OCI-LY1 (cell line): ENCODE data around the gene RNASE12.
"Not testable (repeated sequence)": the region's sequence is repeated elsewhere in the genome, so short reads cannot be mapped to it uniquely, and the experiment has no call there.

ENCODE experiments used
- H2AFZ ChIP-seq: fragments of 200-600 bp; sonication (generic), shearing (Covaris generic); 2 replicates; pipeline ENCODE4 v1.6.0; 2014; ENCODE audit warnings: antibody characterized with exemption, mild to moderate bottlenecking, low read length
- H3F3A ChIP-seq: fragments of 200-600 bp; sonication (generic), shearing (Covaris generic); 2 replicates; pipeline ENCODE4 v1.6.0; 2014; ENCODE audit warnings: mild to moderate bottlenecking, antibody characterized with exemption, low read length, moderate library complexity; ENCODE audit not compliant: insufficient read depth
- H3K27ac ChIP-seq: fragments of 200-600 bp; sonication (generic); 2 replicates; pipeline ENCODE4 v1.5.1; 2014; ENCODE audit warnings: low read length, mixed run types, mild to moderate bottlenecking, low read depth; ENCODE audit not compliant: poor library complexity, severe bottlenecking
- H3K27me3 ChIP-seq: fragments of 200-600 bp; sonication (generic); 2 replicates; pipeline ENCODE4 v1.6.0; 2014; ENCODE audit warnings: antibody characterized with exemption, mild to moderate bottlenecking, low read length, moderate library complexity; ENCODE audit not compliant: insufficient read depth
- H3K36me3 ChIP-seq: fragments of 200-600 bp; sonication (generic); 2 replicates; pipeline ENCODE4 v1.6.1; 2014; ENCODE audit warnings: mild to moderate bottlenecking, antibody characterized with exemption, low read length, moderate library complexity, mixed read lengths; ENCODE audit not compliant: insufficient read depth
- H3K4me1 ChIP-seq: fragments of 200-600 bp; sonication (generic); 2 replicates; pipeline ENCODE4 v1.5.1; 2014; ENCODE audit warnings: mild to moderate bottlenecking, low read length, moderate library complexity; ENCODE audit not compliant: insufficient read depth, severe bottlenecking
- H3K4me2 ChIP-seq: fragments of 200-600 bp; sonication (generic), shearing (Covaris generic); 2 replicates; pipeline ENCODE4 v1.6.1; 2014; ENCODE audit warnings: low read length
- H3K4me3 ChIP-seq: fragments of 200-600 bp; sonication (generic); 2 replicates; pipeline ENCODE4 v1.5.1; 2014; ENCODE audit warnings: low read length, low read depth, mild to moderate bottlenecking, mixed read lengths; ENCODE audit not compliant: poor library complexity, severe bottlenecking
- H3K79me2 ChIP-seq: fragments of 200-600 bp; shearing (Covaris generic); 2 replicates; pipeline ENCODE4 v1.6.1; 2016; ENCODE audit warnings: mixed run types, low read length, mixed read lengths; ENCODE audit not compliant: insufficient read depth
- H3K9ac ChIP-seq: fragments of 200-600 bp; sonication (generic), shearing (Covaris generic); 2 replicates; pipeline ENCODE4 v1.6.1; 2014; ENCODE audit warnings: mild to moderate bottlenecking, low read length, mixed read lengths
- H3K9me2 ChIP-seq: fragments of 200-600 bp; sonication (generic), shearing (Covaris generic); 2 replicates; pipeline ENCODE4 v1.6.1; 2014; ENCODE audit warnings: low read depth, mild to moderate bottlenecking, low read length, mixed read lengths
- H3K9me3 ChIP-seq: fragments of 200-600 bp; shearing (Covaris generic); 2 replicates; pipeline ENCODE4 v1.6.1; 2014; ENCODE audit warnings: low read length, mixed read lengths
- H4K20me1 ChIP-seq: fragments of 200-600 bp; sonication (generic), shearing (Covaris generic); 2 replicates; pipeline ENCODE4 v1.6.0; 2016; ENCODE audit warnings: mild to moderate bottlenecking, low read length; ENCODE audit not compliant: insufficient read depth
- EZH2 ChIP-seq: fragments of 200-600 bp; sonication (generic), shearing (Covaris generic); IDR thresholded peaks from 2 replicates; pipeline ENCODE4 v1.8.0; 2017; ENCODE audit warnings: borderline replicate concordance, mixed run types, mild to moderate bottlenecking, antibody characterized with exemption, low read length, moderate library complexity, mixed read lengths
- TF ChIP-seq, protein P1 (sequence below): fragments of 200-600 bp; sonication (generic), shearing (Covaris generic); IDR thresholded peaks from 2 replicates; pipeline ENCODE4 v1.5.1; 2017; ENCODE audit warnings: mild to moderate bottlenecking, antibody characterized with exemption, low read length, moderate library complexity, mixed read lengths

Gene RNASE12

DNA sequence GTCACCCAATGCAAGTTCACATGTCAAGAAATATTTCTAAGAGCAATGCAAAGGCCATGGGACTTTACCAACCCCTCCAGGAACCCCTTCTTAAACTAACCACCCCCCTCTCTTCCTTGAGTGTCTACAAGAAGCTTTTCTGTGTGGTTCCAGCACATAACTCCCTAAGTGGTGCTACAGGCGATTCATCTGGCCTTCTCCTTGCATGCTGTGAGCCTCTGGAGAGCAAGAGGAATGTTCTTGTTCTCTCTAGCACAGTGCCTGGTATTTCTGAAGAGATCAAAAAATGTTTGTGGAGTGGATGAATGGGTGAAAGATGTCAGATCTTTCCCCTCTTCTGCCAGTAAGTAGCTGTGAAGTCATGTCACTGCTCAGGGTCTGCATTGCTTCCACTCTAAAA, 5.9 kb upstream of the RNASE12 start:
- TF ChIP-seq, protein P1, sequence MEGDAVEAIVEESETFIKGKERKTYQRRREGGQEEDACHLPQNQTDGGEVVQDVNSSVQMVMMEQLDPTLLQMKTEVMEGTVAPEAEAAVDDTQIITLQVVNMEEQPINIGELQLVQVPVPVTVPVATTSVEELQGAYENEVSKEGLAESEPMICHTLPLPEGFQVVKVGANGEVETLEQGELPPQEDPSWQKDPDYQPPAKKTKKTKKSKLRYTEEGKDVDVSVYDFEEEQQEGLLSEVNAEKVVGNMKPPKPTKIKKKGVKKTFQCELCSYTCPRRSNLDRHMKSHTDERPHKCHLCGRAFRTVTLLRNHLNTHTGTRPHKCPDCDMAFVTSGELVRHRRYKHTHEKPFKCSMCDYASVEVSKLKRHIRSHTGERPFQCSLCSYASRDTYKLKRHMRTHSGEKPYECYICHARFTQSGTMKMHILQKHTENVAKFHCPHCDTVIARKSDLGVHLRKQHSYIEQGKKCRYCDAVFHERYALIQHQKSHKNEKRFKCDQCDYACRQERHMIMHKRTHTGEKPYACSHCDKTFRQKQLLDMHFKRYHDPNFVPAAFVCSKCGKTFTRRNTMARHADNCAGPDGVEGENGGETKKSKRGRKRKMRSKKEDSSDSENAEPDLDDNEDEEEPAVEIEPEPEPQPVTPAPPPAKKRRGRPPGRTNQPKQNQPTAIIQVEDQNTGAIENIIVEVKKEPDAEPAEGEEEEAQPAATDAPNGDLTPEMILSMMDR: no peak
- no peak for TF ChIP-seq EZH2
- no peak overlapping the region for H3K9ac ChIP-seq
- H3K79me2 ChIP-seq: no peaks in the 10 kb centered on the region
- no peaks in the 10 kb centered on the region for H3K36me3 ChIP-seq
- H3K4me2 ChIP-seq: no peak overlapping the region
- no peak overlapping the region for H3K27ac ChIP-seq
- no peak overlapping the region for H3K4me3 ChIP-seq
- no peaks in the 10 kb centered on the region for H3K4me1 ChIP-seq
- H4K20me1 ChIP-seq: no peaks in the 10 kb centered on the region
- no peaks in the 10 kb centered on the region for H3K9me2 ChIP-seq
- H2AFZ ChIP-seq: no peak overlapping the region
- no peaks in the 10 kb centered on the region for H3K9me3 ChIP-seq
- no peaks in the 10 kb centered on the region for H3K27me3 ChIP-seq
- no peaks in the 10 kb centered on the region for H3F3A ChIP-seq

DNA sequence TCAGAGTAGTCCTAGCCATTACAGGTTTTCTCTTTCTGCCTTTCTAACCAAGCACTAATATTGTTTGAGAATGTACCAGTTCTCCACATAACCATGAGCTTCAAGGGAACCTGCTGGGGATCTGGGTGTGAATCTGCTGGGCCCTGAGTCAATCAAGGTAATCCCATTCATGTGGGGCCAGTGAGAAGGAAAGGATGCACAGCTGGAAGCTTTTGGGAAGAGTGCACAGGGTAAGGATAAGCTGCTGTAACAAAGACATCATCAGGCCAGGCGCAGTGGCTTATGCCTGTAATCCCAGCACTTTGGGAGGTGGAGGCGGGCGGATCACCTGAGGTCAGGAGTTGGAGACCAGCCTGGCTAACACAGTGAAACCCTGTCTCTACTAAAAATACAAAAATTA, 4.5 kb upstream of the RNASE12 start:
- not testable (repeated sequence) for H3K4me1 ChIP-seq, H3K9me3 ChIP-seq, H4K20me1 ChIP-seq, H3K4me3 ChIP-seq, H3K27ac ChIP-seq, H3F3A ChIP-seq, H3K27me3 ChIP-seq, H3K36me3 ChIP-seq, H3K4me2 ChIP-seq, H3K9ac ChIP-seq, H3K9me2 ChIP-seq, H2AFZ ChIP-seq, H3K79me2 ChIP-seq

DNA sequence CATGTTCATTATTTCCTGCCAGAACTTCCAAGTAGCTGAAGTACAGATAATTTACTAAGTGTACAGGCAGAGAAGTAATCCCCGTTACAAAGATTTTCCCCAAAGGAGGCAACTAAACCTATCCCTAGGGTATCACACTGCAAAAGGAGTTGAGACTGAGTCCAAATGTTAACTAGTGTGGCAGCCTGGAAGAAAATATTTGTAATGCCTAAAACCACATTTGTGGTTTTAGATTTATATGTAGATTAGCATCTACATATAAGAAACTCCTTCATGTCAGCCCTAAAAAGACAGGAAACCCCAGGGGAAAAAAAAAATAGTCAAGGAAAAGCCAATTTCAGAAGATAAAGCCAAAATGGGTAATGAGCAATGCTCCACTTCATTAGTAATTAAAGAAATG, 1.4 kb upstream of the RNASE12 start:
- Histone ChIP-seq H3K79me2 (no peaks in the 10 kb centered on the region), H3K27me3 (0 out of 2 replicates have a peak, but pooled peaks cover 2% of the 10 kb centered on the region), H2AFZ (no peak overlapping the region), H3K27ac (no peak overlapping the region), H4K20me1 (no peaks in the 10 kb centered on the region), H3K4me2 (no peak overlapping the region), H3K9me3 (no peaks in the 10 kb centered on the region), H3F3A (no peaks in the 10 kb centered on the region), H3K9ac (no peak overlapping the region), H3K9me2 (no peaks in the 10 kb centered on the region), H3K4me1 (no peaks in the 10 kb centered on the region), H3K4me3 (no peak overlapping the region), H3K36me3 (no peaks in the 10 kb centered on the region)
- TF ChIP-seq EZH2: no peak
- TF ChIP-seq, protein P1: no peak

DNA sequence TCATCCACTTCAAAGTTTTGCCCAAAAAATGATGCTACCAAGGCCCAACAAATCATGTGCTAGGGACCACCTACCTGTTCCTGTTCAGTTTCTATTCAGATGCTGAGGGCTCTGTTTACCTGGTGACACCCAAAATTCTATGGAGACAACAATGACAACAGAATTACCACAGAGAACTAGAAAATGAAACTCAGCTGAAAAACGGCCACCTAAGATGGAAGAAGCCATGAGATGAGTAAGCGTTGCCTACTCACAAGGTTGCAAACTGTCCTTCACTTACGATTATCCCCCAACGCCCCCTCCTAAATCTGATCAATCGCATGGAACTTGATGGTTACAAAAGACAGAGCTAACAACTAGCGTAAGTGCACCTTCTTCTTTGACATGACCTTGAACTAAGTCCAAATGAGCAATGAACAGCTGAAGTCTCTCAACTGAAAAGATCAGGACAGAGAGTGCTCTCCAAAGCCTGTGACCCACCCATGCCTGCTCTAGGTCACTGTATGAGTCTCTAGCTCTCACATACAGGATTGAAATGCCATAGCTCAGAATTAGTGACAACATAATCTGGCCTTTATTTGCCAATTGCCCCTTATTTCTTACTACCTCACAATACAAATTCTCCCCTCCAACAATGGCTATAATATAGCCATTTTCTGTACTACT, 3.6 kb downstream of the RNASE12 start, which contains the start of gene RNASE11:
Gene RNASE11 (minus strand): TSS at position 513 of the 666 bp plus-strand sequence.
- TF ChIP-seq, protein P1: no peak
- no peak for TF ChIP-seq EZH2
- Histone ChIP-seq H3K27me3 (0 out of 2 replicates have a peak, but pooled peaks cover 4% of the 10 kb centered on the region), H3K4me3 (no peak within 1 kb of the TSS), H3K36me3 (no peaks in the 10 kb centered on the region), H3K9me2 (no peaks in the 10 kb centered on the region), H3K27ac (no peak within 1 kb of the TSS), H3K4me2 (no peak within 1 kb of the TSS), H2AFZ (no peak within 1 kb of the TSS), H4K20me1 (no peaks in the 10 kb centered on the region), H3F3A (no peaks in the 10 kb centered on the region), H3K9ac (no peak within 1 kb of the TSS), H3K9me3 (no peaks in the 10 kb centered on the region), H3K4me1 (no peaks in the 10 kb centered on the region), H3K79me2 (no peaks in the 10 kb centered on the region)
